Activated CD4-positive, alpha-beta T cell treated with anti-CD3 and anti-CD28 coated beads, Interleukin-2, amount 50 U/mL, for 48 hours (primary cell): ENCODE data around the gene UQCC3.
"Not testable (repeated sequence)": the region's sequence is repeated elsewhere in the genome, so short reads cannot be mapped to it uniquely, and the experiment has no call there.

Source experiments
- DNase-seq, 2 experiments: peaks; one replicate each; pipeline ENCODE4 v3.0.0-alpha.2; 2020

Gene UQCC3

GRCh38 chr11:62665599-62666258 lies 5.7 kb upstream of the UQCC3 start:
- DNase-seq: peak; percentile 60 to 67

DNA sequence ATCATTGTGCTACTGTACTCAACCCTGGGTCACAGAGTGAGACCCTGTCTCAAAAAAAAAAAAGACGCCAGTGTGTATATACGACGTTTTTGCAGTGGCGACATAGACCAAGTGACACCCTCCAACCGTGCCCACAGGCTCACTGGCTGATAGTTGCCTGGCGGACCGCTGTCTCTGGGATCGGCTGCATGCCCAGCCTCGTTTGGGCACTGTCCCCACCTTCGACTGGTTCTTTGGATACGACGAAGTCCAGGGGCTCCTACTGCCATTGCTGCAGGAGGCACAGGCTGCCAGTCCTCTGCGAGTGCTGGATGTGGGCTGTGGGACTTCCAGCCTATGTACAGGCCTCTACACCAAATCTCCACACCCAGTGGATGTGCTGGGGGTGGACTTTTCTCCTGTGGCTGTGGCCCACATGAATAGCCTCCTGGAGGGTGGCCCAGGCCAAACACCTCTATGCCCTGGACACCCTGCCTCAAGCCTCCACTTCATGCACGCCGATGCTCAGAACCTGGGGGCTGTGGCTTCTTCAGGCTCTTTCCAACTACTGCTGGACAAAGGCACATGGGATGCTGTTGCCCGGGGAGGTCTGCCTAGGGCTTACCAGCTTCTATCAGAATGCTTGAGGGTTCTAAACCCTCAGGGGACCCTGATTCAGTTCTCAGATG lies 5.1 kb upstream of the UQCC3 start:
- DNase-seq: peak in 1 of 2 experiments; percentile 37

DNA sequence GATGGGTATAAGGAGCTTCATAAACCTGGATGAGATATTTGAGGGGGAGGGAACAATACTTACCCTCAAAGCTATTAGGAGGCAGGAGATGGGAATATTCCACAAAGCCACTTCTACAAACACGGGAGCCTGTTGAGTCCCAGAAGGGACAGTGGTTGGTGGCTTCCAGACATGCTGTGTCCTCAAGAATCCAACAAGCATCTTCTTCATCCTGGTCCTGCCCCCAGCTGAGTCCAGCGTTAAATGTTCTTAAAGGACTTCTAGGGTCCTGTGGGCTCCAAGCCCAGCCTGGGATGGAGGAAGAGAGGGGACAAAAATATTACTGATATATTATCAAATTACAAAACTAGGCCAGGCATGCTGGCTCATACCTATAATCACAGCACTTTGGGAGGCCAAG lies 4.0 kb upstream of the UQCC3 start:
- no peak for DNase-seq

GRCh38 chr11:62669420-62670161 lies 1.9 kb upstream of the UQCC3 start:
- DNase-seq: no peak

DNA sequence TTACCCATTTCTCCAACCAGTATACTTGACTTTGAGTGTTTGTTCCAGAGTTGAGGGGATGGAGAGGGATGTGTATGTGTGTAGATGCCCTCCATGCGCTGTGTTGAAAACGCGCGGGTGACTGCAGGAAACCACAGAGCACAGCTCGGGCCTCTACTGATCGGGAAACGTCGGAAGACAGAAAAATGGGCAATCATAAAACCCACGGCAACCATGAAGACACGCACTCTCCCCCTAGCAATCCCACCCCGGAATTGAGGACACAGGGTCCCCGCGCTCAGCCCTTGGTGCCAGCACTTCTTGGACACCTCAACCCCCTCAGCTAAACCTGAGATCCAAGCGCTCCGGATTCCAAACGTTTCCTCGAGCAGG lies 251 bp upstream of the UQCC3 start:
- DNase-seq: no peak

DNA sequence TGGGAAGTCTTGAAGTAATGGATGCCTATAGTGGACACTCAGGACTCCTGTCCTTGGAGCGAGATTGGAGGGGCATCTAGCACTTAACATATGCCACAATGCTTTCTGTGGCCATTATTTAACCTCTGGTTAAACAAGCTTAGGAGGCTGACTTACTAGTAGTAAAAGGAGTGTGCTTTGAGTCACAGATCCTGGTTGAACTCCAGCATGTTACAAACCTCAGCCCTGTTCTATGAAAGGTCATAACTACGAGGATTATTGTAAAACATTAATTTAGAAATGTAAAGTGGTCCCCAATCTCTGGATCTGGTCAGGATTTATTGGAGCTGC lies 1.7 kb downstream of the UQCC3 start:
- no peak for DNase-seq

GRCh38 chr11:62675415-62675814 lies 3.9 kb downstream of the UQCC3 start:
- DNase-seq: not testable (repeated sequence)

GRCh38 chr11:62676698-62677097 lies 5.2 kb downstream of the UQCC3 start:
- DNase-seq: no peak

- DNase-seq: no peak
These were observed 5.7 kb downstream of the UQCC3 start for GRCh38 chr11:62677156-62677555.

GRCh38 chr11:62677714-62678113 lies 6.2 kb downstream of the UQCC3 start:
- DNase-seq: no peak

GRCh38 chr11:62678433-62678769 lies 6.9 kb downstream of the UQCC3 start:
- DNase-seq: no peak

DNA sequence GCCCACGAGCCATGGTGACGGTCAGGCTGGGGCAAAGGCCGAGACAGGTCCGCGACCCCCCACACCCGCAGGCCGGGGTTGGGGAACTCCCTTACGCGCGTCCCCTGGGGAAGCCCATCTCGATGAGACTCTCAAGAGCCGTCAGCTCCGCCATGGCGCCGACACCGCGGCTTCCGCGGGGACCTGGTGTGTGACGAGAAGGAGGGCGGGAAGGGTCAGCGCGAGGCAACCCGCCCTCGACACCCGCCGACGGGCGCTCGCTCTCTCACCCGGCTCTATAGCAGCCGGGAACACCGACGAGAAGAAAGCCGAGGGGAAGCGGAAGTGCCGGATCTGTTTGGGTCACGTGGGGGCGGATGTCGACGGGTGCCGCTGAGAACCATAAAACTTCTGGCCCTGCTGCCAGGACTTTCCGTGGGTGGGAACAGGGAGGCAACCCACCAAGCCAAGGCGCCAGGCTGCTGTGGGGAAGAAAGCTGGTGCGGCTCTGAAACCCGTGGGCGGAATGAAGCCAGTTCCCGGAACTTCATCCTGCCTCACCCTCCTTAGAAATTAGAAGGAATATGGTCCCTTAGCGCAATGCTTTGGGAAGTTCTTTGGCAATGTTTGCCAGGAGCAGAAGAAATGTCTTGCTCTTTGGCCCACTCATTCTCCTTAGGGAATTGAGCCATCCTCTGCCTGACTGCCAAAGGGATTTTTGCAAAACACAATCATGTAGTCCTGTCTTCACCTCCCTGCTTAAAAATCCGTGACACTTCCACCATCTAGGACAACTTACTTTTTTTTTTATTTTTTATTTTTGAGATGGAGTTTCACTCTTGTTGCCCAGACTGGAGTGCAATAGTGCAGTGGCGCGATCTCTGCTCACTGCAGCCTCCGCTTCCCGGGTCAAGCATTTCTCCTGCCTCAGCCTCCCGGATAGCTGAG lies 7.6 kb downstream of the UQCC3 start, which contains the start of gene UBXN1:
UBXN1 (minus strand) TSS at position 304 of the 927 bp plus-strand sequence; CDS start at position 154, 150 bp downstream.
- peak; percentile 88 to 91 for DNase-seq

GRCh38 chr11:62680825-62681240 lies 9.4 kb downstream of the UQCC3 start:
- DNase-seq: peak in 1 of 2 experiments; percentile 49

GRCh38 chr11:62682518-62682917 lies 11.0 kb downstream of the UQCC3 start:
- DNase-seq: no peak

DNA sequence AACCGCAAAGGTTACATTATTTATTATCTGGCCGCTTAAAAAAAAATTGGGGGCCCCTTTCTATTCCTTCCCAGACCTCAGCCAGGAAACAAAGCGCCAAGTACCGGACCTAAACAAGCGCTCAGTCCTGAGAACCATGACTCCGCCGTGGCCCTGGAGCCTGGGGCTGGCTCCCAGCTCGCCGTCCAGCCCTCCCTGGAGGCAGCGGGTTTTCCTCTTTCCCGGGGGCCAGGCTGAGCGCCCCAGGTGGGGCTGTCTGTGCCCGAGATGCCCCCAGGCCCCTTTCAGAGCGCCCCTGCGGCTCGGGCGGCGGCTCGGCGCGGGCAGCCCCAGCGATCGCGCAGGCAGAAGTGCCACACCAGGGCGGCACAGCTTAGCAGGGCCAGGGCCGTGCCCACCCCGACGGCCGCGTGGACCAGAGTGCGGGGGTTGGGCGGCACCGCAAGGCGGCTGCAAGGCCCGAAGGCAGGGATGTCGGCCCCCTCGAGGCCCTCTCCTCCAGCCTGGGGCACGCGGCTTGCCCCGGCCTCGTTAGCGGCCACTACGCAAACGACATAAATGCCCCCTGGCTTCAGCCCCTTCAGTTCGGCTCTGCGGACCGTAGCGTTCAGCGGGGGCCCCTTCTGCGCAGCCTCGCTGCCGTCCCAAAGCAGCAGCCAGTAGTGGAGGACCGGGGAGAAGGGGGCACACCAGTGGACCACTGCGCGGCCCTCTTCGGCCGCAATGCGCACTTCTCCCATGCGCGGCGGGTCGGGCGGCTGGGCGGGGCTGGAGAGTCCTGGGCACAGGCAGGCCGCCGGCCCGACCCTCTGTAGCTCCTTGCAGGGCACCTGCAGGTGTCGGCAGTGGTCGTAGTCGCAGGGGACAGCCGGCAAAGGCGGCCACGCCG lies 16.3 kb downstream of the UQCC3 start:
- DNase-seq: no peak

- no peak for DNase-seq
These were observed 17.0 kb downstream of the UQCC3 start for GRCh38 chr11:62688491-62688890.

GRCh38 chr11:62689421-62690183 lies 18.1 kb downstream of the UQCC3 start, which contains the start of gene LRRN4CL:
Gene LRRN4CL, minus strand, starts transcription at chr11:62689530. Its CDS starts 1,022 bp downstream, at chr11:62688508.
- no peak for DNase-seq

GRCh38 chr11:62693624-62694023 lies 22.2 kb downstream of the UQCC3 start:
- DNase-seq: not testable (repeated sequence)

- peak; percentile 74 to 82 for DNase-seq
These were observed 23.1 kb downstream of the UQCC3 start for GRCh38 chr11:62694455-62695167.

- no peak for DNase-seq
These were observed 30.8 kb downstream of the UQCC3 start for GRCh38 chr11:62702246-62702645.
